Activated CD4-positive, CD25-positive, alpha-beta regulatory T cell treated with anti-CD3 and anti-CD28 coated beads, Interleukin-2, amount 50 U/mL, for 24 hours (primary cell): ENCODE data around the gene MXRA7.
"Not testable (repeated sequence)": the region's sequence is repeated elsewhere in the genome, so short reads cannot be mapped to it uniquely, and the experiment has no call there.

ENCODE experiments used
- ATAC-seq, 2 donors: fragments of 150-1000 bp; cut with Tn5 transposase; one replicate each; pipeline ENCODE4 v1.10.0; 2021; ENCODE audit warnings: mild to moderate bottlenecking in 1 of 2, moderate library complexity in 1 of 2

The MXRA7 gene

DNA sequence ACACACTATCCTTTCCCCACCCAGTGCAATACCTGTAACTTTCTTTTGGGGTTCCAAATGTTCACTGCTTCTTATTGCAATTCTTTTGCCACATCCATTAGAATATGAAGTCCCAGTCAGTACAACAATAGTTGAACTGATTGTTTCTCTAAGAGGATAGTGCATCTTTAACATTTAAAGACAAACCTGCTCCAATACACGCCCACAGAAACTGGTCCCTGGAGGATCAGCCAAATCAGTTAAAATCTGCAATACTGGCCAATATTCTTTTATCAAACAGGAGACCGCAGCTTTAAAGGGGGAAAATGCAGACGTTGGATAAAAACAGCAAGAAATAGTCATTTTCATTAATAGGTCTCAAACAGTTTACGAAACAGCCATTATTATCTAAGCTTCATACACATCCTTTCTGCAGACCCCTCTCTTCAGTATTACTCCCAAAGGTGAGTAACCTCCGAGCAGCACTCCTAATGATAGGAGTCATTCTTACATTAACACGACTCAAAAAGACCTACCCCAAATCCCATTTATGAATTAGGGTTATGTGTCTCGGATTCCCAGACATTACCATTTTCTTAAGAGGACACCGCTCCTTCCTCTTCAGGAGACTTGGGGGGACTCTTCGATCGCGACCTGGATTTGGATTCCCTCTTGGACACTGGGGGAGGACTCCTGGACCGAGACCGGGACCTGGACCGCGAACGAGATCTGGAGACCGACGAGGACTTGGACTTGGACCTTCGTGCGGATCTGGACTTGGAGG is 25.0 kb upstream of the MXRA7 start:
- no peak for ATAC-seq

DNA sequence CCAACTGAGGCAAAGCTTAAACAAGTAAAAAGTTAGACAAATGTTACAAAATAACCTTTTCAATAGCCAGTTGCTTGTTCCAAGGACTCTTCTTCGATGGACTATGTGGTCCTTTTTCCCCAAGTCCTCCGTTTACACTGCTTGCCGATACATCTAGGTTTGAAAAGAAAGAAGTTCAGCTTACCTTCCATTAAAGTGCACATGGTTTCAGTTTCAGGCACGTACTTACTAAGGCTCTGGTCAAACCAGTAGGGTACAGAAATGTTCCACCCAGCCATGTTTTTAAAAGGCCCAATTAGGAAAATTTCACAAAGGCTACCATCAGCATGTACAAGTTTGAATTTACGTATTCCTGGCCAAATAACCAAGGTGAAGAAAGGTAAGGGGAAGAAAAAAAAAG is 24.2 kb upstream of the MXRA7 start:
- ATAC-seq = no peak

DNA sequence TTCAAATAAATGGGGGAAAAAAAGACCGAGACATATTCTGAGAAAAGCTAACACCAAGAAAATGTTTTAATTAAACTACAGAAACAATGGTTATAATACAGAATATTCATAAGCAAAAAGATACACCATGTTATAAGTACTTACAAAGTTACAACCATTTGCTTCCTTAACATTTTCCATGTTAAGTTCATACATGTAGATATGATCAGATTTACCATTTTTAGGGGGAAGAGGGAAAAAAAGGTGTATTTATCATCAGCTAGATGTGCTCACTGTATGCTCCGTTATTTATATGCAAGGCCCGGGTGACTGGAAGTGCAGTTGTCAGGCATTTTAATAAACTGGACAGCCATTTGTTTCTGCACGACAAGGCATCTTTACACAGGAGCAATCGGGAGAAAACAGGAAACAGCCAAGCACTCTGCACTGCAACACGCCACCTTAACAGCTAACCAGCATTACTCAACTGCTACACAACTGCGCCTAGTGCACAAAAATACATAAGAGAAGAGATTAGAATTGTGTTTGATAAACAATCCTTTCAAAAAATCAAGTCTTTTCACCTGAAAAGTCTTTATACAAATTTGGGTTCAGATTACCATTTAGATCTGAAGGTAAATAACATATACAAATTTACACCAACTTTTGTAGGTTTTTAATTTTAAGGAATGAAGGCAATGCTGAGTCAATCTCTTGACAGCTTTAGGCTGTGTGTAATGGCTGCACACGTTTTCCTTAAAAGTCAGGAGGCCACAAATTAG is 23.5 kb upstream of the MXRA7 start:
- ATAC-seq = no peak

DNA sequence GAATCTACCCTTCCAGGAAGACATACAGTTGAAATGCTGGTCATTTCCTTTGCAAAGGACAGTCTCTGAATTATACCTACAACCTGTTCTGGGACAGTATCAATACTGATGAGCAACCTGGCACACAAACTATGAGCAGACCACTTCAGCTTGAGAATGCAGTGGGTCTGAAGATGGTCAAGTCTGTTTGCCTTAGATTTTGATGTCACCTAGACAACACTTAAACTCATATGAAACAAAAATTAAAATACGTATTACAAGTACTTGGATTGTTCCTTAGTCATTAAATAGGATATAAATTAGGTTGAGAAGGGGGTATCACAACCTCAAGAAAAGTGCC is 22.8 kb upstream of the MXRA7 start:
- no peak for ATAC-seq

DNA sequence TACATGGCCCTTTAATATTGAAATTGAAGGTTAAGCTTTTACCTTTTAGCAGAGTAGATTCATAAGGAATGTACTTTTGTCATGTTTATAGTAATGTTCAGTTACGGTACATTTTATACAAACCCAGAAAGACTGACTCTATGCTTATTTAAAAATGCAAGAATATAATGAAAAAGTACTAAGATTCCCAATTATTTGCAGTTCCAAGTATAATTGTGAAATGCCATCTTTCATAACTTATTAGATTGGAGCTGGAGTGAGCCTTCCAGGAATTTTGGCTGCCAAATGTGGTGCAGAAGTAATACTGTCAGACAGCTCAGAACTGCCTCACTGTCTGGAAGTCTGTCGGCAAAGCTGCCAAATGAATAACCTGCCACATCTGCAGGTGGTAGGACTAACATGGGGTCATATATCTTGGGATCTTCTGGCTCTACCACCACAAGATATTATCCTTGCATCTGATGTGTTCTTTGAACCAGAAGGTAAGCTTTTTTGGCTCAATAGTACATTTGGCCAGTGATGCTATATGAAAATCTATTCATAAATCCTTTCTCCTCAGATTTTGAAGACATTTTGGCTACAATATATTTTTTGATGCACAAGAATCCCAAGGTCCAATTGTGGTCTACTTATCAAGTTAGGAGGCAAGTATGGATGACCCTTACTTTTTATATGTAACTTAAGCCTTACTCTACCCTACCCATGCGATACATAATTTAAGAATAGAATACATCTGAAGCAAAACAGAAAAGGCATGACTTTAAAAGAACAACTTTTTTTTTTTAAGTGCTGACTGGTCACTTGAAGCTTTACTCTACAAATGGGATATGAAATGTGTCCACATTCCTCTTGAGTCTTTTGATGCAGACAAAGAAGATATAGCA is 22.2 kb upstream of the MXRA7 start:
- ATAC-seq = no peak

DNA sequence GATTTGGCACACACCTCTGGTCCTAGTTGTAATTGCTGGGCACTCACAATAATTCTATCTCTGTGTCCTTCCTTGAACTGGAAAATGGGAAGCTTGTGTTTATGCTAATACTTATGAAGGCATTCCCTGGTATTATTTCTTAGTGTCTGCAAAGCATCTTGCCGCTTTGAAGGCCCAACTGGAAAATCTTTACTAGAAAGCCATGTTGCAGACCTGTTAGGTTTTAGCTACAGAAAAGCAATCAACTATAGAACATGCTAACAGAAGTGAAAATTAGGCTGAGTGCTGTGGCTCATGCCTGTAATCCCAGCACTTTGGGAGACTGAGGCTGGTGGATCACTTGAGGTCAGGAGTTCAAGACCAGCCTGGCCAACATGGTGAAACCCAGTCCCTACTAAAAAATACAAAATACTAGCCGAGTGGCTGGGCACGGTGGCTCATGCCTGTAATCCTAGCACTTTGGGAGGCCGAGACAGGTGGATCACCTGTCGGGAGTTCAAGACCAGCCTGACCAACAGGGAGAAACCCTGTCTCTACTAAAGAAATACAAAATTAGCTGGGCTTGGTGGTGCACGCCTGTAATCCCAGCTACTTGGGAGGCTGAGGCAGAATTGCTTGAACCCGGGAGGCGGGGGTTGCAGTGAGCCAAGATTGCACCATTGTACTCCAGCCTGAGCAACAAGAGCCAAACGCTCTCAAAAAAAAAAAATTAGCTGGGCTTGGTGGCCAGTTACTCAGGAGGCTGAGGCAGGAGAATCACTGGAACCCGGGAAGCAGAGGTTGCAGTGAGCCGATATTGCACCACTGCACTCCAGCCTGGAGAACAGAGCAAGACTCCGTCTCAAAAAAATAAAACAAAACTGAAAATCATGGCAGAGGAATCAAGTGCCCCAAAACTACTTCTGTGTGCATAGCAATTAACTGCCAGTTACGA is 21.3 kb upstream of the MXRA7 start:
- ATAC-seq = not testable (repeated sequence)

DNA sequence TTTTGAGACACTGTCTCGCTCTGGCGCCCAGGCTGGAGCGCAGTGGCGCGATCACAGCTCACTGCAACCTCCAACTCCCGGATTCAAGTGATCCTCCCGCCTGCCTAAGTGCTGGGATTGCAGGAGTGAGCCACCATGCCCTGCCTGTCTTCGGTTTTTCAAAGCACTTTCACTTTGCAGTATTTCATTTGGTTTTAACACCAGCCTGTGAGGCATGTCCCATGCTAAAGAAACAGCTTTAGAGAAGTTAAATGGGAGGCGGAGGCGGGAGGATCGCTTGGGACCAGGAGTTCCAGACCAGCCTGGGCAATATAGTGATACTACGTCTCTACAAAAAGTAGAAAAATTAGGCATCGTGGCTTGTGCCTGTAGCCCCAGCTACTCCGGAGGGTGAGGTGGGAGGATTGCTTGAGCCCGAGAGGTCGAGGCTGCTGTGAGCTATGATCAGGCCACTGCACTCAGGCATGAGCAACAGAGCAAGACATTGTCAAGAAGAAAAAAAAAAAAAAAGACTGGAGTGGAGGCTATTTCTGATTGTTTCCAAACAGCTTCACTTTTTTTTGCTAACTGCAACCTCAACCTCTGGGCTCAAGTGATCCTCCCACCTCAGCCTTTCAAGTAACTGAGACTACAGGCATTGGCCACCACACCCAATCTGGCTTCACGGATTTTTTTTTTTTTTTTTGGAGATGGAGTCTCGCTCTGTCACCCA is 17.1 kb upstream of the MXRA7 start:
- no peak for ATAC-seq

DNA sequence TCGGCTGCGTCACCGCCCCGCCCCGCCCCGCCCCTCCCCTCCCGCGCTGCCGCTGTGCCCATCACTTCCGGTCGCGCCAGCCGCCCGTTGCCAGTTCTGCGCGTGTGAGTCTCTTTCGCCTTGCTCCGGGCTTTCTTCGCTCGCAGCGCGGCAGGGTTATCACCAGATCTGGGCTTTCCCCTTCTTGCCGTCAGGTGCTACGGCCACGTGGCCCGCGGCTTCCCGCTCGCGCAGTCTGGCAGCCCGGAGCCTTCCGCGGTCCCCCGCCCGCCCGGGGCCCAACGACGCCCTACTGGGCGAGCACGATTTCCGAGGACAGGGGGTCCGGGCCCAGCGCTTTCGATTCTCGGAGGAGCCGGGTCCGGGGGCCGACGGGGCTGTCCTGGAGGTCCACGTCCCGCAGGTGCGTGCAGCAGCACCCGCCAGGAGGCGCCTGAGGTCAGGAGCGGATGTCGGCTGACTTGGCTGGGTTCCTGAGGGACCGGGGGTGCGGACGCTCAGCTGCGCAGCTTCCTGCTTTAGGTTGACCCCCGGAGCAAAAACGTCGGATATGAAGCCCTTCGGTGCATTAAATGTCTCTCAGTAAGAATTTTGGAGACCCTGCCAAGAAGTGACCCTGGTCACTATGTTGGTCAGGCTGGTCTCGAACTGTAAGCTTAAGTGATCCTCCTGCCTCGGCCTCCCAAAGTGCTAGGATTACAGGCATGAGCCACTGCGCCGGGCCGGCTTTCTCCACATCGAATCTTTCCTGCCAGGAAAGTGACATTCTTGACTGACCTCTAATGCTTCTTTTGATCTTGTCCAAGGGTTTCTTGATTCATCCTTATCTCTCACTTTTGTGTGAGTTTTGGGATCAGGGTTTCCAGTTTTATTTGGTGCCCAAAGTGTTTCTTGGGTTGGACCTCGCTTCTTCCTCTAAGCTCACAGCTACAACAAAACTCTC is 16.3 kb upstream of the MXRA7 start, which contains the start of gene METTL23:
Gene METTL23, plus strand, starts transcription at position 64 of the 943 bp plus-strand sequence. CDS start 2,872 bp downstream, outside the sequence.
- peak; percentile 53 to 54 for ATAC-seq

DNA sequence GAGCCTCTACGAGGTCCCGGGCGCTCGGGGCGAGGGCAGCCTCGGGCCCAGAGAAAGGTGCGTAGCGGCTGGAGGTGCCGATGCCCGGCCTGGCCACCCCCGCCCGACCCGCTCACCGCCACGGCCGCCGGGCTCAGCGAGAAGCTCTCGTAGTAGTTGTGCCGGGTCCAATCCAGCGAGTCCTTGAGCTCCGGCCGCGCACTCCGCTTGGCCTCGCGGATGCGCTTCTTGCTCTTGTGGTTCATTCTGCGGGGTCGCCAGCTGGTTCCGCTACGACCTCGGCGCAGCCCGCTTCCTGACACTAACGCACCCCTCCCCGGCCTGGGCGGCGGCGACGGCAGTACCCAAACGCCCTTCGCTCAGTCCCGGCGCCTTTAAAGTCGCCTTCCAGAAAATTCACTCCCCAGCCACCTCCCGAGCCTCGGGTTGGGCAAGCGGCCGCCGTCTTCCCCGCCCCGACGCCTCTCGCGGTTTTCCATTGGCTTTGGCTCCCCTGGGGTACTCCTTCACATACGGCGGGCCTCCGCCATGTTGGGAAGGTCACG is 15.5 kb upstream of the MXRA7 start, which contains the start of gene JMJD6:
Gene JMJD6, minus strand, starts transcription at position 376 of the 545 bp plus-strand sequence. Its CDS starts 131 bp downstream, at position 245.
- peak; percentile 86 to 90 for ATAC-seq

DNA sequence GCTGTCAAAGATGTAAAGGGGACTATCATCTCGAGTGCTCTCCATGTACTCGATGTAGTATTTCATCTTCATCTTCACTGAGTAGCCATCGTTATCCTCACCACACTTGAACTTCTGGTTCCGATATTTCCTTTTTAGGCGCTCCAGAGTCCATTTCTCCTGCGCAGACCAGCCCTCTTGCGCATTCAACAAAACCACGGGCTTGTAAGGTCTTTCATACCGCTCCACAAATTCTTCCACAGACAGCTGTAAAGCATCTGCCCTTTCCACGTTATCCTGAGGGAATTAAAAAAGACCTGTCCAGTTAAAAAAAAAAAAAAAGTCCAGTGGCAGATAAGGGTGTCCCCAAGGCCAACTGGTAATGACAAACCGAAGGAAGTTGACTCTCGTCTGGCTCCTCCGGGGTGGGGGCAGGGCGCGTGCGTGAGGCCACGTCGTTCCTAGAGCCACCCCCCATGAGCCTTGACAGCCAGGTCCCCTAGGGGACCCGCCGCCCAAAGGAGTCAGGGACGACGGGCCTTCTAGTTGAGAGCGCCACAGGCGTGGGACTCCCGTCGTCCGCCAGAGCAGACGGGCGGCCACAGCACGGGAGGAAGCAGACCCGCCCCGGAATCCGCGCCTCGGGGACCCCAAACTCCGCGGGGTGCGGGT is 14.9 kb upstream of the MXRA7 start:
- peak; percentile 34 to 47 for ATAC-seq

DNA sequence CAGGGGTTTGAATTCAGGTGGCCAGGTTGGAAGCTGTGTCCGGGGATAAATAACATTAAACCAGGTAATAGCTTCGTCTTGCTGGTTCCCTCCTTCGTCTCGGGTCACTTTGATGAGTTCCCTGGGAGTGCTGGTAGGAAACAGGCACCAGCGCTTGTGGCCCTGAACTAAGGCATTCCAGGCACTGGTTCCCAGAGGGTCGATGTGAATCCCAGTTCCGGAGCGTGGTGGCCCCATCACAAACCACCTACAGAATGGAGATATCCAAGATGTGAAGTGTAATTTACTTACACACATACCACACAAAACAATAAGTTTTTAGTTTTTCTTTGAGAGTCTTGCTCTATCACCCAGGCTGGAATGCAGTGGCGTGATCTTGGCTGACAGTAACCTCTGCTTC is 13.0 kb upstream of the MXRA7 start:
- no peak for ATAC-seq

DNA sequence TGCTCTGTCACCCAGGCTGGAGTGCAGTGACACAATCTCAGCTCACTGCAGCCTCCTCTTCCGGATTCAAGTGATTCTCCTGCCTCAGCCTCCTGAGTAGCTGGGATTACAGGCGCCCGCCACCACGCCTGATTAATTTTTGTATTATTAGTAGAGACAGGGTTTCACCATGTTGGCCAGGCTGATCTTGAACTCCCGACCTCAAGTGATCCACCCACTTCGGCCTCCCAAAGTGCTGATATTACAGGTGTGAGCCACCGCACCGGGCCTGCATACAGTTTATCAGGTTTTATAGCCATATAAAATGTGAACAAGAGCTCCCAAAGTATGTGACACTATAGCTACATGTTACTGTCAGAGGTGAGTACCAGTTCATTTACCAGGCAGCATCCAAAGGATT is 12.2 kb upstream of the MXRA7 start:
- not testable (repeated sequence) for ATAC-seq

DNA sequence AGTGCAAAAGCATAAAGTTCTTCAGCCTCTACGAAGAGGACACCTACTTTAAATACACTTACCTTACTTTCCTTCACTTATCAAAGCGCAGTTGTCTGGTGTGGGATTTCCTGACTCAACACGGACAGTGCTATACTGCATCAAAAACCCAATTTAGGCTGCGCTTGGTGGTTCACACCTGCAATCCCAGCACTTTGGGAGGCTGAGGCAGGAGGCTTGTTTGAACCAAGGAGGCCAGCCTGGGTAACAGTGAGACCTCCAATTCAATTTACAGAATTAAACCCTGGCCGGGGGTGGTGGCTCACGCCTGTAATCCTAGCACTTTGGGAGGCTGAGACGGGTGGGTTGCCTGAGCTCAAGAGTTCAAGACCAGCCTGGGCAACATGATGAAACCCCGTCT is 11.5 kb upstream of the MXRA7 start:
- ATAC-seq = no peak

DNA sequence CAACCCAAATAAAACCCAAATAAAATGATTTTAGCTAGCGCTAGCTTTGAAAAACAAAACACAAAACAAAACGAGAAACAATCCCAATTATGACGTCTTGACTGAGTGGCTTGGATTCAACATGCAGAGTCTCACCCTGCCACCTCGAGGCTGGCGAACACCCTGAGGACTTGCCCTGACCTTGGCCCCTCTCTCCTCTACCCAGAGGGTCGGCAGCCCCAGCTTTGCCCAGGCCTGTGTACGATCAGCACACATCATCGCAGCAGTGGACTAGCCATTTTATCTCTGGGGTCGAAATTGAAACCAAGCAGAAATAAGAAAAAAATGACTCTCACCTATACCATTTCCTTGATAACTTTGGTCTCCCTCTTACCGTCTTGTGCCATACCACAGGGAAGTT is 10.7 kb upstream of the MXRA7 start:
- ATAC-seq = no peak

DNA sequence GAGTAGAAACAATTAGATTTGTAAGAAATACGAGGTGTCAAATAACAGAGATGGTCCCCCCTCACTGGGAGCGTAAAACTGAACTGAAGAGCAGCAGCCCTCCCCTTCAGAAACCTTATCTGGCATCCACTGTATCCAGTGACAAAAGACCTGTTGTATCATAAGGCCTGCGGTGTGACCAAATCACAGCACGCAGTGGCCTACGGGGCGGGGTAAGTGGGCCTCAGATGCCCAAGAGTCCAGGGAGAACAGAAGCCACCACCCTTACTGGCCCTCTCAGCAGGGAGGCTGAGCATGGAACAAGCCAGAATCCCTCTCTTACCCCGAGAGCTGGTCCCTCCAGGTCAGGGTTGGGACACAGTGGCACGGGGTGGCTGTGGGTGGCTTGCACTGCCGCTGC is 10.2 kb upstream of the MXRA7 start:
- ATAC-seq = no peak

DNA sequence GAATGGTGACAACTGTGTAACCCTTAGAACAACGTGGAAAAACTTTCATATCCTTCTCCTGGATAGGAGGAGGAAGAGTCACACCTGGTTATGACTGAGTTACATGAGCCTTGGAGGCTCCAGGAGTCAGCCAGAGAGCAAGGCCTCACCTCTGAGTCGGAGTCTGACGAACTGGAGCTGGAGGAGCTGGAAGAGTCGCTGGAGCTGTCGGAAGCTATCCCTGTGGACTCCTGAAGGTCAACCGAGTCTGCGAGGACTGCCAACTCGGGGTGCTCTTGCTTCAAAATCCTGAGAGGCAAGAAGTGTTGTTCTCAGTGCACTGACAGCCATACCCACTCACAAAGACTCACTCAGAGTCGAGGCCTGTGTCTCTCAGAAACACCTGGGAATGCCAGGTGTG is 9.4 kb upstream of the MXRA7 start:
- ATAC-seq = no peak

DNA sequence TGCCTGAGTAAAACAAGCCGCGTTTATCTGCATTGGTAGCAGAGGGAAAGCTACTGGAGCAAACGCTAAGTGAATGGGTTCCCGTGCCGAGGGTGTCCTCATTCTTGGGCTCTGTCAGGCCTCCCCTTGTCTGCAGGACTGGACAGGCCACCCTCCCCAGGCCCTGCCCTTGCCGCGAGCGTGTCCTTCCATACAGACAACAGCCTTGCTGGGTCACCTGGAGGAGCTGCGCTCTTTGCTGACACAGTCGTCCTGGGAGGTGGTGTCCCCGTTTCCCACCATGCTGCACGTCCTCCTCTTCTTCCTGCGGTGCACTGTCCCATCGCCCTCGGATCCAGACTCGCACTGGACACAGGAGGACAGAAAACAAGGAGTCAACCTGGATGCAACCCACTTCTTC is 7.8 kb upstream of the MXRA7 start:
- ATAC-seq = no peak

DNA sequence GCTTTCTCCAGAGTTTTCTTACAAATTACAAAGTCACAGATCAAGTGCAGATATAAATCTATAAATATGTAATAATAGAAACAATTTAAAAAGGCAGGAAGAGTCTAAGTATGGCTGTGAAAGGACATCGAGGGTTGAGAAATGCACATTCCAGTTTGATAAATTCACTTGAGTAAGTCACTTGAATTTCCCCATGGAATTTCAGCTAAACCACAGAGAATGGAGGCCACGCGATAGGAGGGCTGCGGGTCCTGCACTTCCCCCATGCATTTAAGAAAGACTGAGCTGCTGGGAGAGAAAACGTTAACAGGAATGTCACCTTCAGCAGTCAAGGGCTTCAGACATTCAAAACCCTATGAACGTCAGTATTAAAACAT is 6.1 kb upstream of the MXRA7 start:
- ATAC-seq = no peak

DNA sequence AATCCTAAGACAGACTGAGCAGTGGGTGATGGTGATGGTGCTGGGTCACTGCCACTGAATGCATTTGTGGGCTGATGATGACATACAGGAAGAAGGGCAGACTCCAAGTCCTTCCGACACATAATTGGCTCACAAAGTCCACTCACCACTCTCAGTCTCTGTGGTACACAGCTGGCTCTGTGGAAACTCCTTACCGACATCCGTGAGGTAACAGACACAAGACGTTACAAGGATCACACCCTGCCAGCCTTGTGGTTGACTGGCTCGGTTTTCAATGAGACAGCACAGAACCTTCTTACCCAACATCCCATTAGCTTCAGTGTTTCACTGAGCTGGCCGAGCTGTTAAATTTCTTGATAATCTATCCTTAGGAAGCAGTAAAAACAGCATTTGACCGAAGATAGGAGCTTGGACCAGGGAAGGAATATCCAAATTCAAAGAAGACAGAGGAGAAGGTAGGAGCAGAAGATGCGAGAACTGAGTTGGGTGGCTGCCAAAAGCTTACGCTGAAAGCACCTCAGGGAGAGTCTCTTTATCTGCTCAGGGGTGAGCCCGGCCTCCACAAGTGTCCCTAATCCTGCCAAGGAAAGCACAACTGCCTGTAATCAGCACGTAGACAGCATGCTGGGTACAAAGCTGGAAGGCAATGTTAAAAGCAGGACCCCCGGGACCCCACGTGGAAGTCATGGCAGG is 5.5 kb upstream of the MXRA7 start:
- ATAC-seq = peak; percentile 48 to 63
